Activated CD4-positive, alpha-beta T cell treated with anti-CD3 and anti-CD28 coated beads, Interleukin-2, Interleukin-4, amounts not matched to agents 100 ng/mL and 50 ng/mL, durations not matched to agents 16 hours and 8 hours (primary cell): ENCODE measurements around the gene RHOB.

ENCODE experiments used
- DNase-seq: peaks from one replicate; pipeline ENCODE4 v3.0.0-alpha.2; 2020; ENCODE audit warnings: low spot score

The RHOB gene

DNA sequence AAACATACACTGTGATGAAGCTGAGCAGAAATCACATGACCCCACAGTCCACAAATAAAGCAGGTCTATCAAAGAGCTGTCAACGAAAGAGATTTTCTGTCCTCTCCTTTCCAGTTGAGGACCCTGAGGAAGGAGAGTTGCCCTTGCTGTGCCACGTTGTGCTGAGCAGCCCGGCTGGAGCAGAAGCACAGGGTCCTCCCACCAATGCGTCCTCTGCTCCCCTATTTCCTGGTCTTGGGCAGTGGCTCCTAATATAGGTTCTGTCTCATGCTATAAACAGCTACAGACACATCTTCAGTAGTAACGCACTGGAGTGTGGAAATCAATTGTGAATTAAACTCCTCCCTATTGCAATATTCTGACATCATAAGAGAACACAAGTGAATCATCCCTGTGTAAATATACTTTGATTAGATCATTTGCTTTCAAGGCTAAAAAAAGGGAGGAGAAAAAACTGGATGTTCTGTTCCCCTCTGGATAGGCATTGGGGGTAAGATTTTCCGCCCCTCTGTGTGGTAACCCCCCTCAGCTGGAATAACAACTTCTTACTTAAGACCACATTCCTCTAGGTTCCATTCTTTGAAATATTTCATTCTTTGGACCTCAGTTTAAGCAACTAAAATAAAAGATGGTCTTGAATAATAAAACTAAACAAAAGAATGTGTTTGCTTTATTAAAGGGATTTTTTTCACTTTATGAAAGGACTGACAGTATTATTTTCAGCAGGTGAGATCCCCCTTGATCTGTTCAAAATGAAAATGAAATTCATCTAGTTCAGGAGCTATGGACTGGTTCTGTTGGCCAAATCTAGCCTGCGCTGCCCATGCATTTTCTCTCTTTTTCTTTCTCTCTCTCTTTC lies 8.3 kb upstream of the RHOB start:
- DNase-seq, result no peak

DNA sequence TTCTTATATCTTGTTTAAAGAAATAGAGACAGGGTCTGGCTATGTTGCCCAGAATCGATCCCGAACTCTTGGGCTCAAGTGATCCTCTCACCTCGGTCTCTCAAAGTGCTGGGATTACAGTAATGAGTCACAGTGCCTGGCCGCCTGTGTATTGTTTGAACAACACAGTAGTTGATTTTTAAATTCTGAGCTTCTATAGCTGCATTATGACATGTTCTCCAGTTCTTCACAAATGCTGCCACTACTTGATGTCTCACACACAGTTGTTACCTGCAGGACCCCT lies 7.7 kb upstream of the RHOB start:
- DNase-seq, result no peak

DNA sequence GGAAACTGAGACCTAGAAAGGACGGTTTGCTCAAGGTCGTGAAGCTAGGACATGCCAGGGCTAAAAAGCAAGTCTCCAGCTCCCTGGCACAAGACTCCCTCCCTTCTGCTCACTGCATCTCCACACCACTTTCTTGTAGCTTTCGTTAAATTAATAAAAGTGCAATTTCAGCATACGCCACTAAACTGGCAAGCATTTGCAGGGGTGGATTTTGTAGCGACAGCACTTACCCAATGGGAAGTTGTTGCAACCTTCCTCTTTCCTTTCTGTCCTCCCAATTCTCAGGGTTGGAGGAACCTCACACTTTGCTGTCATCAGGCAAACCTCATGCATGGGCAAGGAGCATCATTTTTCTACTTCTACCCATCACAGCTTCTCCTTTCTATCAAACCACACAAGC lies 7.4 kb upstream of the RHOB start:
- DNase-seq, result no peak

DNA sequence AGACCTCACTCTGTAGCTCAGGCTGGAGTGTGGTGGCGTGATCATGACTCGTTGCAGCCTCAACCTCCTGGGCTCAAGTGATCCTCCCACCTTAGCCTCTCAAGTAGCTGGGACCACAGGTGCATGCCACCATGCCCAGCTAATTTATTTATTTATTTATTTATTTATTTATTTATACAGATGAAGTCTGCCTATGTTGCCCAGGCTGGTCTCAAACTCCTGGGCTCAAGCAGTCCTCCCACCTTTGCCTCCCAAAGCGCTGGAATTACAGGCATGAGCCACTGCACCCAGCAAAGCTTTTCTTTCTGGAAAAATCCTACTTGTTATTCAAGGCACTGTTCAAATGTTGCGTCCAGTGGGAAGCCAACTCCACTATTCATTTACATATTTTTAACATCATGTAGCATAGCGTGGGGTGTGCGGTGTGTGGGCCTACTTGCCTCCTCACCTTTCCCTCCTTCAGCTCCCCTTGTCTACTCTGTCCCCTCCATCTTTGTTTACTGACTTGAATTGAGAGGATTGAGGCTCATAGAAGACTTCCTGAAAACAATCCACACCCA lies 6.8 kb upstream of the RHOB start:
- DNase-seq, result no peak

DNA sequence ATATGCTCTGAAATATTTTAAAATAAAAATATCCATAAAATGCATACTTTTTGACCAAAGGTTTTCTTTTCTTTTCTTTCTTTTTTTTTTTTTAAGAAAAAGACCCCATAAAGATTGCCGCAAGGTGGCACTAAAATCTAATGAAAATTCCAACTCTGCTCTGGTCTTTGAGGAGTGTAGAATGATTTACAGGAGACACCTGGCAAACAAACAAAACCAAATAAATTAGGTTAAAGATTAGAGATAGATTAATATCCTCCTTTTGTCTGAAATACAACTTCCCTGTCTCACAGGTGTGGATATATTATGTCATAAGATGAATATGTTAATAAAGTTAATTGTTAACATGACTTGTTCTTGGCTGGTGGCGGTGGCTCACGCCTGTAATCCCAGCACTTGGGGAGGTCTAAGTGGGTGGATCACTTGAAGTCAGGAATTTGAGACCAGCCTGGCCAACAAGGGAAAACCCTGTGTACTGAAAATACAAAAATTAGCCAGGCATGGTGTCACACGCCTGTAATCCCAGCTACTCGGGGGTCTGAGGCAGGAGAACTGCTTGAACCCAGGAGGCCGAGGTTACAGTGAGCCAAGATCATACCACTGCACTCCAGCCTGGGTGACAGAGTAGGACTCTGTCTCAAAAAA lies 3.5 kb upstream of the RHOB start:
- peak; percentile 28 for DNase-seq

DNA sequence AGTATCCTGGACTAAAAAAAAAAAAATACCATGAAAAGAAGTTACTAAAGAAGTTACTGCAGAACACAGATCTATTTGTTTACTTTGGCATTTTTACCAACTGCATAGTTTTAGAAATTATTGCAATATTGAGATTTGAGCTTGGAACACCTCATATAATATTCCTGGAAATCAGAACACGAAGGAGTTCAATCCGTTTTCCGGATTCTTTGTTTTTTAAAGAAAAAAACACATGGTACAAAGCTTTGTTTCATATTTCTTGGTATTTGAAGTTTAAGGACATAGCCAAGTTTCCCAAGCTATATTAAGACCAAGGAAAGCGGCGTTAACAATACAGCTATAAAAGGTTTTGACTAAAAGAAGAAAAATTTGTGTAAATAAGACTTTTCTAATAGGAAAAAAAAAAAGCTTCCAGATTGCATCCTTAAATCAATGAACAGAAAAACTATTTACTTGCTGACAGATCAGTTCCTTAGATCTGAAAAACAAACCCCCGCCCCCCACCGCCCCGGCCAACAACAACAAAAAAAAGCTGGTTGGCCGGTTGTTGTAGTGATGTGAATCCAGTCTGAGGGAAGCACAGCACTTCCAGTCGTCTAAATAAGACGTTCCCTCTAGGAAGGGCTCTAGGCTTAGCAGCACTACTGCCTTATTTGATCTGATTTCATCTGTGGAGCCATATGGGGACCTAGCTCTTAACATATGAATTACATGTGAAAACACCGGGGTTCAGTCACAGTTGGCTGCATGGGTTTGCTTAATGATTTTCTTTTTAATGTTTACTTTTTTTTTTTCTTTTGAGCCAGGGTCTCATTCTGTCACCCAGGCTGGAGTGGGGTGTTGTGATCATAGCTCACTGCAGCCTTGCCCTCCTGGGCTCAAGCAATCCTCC lies 2.5 kb upstream of the RHOB start:
- DNase-seq, result no peak

DNA sequence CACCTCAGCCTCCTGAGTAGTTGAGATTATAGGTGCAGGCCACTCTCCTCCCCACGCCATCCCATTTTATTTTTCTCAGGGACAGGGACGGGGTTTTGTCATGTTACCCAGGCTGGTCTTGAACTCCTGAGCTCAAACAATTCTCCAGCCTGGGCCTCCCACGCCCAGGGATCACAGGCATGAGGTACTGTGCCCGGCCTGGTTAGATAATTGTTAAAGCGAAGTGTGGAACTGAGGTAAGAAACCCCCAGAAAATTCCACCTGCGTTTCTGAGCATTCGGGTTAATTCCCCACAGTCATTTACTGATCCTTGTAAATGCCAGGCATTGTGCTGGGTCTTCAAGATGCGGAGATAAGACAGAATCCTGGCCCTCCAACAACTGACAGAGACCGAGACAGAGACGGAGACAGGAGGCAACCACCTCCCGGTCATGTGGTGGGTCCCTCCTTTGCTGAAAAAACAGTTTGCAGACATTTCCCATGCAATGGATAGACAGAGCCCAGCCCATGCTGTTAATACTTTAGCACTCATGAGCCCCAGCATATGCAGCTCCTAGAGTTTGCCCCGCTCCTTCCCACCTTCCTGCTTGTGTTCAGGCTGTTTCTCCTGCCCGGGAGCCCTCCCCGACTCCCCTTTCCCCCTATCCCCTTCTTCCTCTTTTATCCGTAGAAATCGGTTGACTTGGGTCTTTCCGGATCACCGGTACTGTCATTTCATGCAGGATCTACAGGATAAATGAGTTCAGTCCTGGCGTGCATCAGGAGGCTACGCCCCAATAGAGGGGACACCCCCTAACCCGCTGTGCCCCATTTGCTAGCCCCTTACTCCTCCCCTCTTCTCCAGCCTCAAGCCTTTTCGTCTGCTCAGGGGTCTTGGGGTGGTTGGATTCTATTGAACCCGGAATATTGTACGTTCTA lies 1.6 kb upstream of the RHOB start:
- no peak for DNase-seq

DNA sequence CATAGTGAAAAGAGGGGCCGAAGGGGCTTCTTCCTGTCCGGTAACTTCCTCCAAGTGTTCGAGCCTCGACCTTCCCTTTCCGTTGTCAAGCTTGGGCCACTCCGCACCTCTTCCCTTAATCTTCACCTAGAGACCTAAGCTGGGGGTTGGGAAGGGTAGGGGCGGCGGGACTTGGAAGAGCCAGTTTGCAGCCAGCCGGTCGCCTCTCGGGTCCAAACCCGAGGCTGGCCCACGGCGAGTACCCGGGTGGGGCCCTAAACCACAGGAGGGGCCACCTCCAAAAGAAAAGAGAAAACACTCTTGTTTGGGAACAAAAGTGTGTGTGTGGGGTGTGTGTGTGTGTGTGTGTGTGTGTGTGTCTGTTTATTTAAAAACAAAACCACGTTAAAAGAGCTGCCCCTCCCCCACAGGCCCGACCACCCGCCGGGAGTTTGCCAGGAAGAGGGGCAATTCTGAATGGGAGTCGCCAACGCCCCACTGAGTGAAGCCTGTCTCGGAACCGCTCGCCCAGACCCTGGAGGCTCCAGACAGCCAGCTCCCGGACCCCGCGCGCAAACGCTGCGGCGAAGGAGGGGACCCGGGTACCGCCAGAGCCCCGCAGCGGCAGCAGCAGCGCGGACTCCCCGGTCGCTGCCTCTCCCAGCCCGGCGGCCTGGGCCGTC lies 488 bp upstream of the RHOB start:
- DNase-seq, result no peak

DNA sequence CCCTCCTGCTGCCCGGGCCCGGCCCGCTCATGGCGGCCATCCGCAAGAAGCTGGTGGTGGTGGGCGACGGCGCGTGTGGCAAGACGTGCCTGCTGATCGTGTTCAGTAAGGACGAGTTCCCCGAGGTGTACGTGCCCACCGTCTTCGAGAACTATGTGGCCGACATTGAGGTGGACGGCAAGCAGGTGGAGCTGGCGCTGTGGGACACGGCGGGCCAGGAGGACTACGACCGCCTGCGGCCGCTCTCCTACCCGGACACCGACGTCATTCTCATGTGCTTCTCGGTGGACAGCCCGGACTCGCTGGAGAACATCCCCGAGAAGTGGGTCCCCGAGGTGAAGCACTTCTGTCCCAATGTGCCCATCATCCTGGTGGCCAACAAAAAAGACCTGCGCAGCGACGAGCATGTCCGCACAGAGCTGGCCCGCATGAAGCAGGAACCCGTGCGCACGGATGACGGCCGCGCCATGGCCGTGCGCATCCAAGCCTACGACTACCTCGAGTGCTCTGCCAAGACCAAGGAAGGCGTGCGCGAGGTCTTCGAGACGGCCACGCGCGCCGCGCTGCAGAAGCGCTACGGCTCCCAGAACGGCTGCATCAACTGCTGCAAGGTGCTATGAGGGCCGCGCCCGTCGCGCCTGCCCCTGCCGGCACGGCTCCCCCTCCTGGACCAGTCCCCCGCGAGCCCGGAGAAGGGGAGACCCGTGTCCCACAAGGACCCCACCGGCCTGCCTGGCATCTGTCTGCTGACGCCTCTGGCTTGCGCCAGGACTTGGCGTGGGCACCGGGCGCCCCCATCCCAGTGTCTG lies 767 bp downstream of the RHOB start:
- no peak for DNase-seq

DNA sequence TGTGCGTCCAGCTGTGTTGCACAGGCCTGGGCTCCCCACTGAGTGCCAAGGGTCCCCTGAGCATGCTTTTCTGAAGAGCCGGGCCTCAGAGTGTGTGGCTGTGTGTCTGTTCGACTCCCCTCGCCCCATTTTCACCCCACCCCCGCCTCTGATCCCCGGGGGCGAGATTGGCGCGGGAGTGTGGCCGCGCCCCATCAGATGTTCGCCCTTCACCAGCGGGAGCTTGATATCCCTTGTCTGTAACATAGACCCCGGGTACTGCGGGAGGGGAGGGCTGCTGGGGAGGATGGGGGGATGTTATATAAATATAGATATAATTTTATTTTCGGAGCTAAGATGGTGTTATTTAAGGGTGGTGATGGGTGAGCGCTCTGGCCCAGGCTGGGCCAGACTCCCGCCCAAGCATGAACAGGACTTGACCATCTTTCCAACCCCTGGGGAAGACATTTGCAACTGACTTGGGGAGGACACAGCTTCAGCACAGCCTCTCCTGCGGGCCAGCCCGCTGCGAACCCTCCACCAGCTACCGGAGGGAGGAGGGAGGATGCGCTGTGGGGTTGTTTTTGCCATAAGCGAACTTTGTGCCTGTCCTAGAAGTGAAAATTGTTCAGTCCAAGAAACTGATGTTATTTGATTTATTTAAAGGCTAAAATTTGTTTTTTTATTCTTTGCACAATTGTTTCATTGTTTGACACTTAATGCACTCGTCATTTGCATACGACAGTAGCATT lies 1.5 kb downstream of the RHOB start:
- no peak for DNase-seq

DNA sequence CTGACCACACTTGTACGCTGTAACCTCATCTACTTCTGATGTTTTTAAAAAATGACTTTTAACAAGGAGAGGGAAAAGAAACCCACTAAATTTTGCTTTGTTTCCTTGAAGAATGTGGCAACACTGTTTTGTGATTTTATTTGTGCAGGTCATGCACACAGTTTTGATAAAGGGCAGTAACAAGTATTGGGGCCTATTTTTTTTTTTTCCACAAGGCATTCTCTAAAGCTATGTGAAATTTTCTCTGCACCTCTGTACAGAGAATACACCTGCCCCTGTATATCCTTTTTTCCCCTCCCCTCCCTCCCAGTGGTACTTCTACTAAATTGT lies 2.1 kb downstream of the RHOB start:
- DNase-seq, result no peak

DNA sequence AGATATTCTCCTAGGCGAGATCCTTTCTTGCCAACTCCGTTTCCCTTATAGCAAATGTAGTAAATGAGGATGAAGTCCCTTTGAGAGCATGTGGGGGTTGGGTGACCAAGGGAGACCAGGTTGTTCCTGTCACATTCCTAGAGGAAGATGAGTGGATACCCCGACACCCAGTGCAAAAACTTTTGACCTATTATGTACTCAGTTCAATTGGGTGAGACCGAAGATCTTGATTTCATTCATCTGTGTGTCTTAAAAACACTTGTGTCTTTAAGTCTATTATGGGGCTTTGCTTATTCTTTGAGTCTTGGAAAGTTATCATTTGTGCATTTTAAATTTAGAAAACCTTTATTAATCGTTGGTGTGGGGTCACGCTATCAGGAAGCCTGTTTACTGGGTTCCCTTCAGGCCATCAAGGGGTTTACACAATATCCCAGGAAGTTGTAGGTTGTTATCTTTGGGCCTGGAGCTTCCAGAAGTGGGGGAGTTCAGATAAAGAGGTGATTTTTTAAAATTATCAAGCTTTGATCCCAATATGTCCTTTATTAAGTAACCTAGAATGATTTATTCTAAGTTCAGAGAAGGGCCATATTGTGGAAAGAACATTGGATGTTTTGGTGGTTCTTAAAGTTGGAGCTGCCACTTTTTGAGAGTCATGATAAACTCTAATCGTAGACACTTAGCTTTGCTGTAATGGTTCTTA lies 2.8 kb downstream of the RHOB start:
- DNase-seq, result no peak

DNA sequence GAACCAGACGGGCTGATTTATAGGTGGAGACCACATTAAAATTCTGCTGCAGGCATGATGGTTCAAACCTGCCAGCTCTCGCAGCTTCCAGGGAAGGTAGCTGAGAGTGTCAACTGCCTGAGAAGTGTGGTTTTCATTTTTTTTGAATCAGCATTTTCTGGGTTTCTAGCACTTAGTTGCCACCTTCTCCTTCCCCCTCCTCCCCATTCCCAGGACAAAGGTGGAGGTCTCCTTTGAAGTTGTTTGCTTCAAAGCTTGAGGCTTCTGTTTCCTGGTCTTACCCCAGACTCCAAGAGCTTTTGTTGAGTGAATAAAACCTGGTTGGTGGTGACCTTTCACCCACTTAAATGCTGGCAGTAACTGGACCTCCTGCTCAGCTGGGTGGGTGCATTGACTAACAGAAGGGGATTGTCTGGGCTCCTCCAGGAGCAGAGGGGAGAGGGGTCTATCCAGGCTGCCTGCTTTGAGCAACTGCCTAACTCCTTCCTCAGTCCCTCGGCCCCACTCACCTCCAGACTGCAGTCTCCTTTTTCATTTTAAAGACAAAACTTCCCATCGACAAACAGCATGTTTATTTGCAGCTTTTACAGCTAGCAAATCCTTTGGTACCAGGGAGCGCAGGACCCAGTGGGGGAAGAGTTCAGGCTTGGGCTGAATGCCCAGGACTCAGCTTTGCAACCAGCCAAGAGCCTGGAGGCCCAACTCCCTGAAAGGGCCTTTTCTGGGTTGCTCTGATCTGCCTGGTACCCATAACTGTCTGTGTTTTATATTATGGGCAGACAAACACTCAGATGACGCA lies 3.5 kb downstream of the RHOB start:
- no peak for DNase-seq

DNA sequence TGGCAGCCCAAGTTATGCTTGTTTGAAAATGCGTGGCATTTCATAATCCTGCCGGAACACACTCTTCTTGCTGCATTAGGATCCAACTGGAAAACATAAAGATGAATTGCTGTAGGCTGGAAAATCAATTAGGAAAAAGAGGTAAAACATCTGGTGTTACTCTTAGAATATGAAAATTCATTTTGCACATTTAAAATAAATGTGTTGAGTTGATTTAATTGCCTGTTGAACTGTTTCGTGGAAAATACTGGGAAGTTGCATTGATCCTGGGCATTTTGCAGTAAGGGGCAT lies 4.1 kb downstream of the RHOB start:
- no peak for DNase-seq

DNA sequence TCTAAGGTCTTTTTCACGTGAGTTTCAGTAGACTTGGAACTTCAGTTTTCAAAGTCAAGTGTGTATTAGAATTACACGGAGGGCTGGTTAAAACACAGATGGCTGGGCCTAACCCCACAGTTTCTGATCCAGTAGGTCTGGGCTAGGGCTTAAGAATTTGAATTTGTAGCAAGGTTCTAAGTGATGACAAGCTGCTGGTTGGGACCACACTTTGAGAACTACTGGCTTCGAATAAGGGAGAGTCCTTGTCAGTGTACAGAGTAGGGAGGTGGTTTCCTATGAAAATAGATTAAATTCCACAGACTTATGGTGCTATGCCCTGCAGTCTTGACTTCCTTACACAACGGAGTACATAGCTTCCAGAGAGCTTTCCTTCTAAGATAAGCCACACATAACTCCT lies 4.5 kb downstream of the RHOB start:
- DNase-seq, result no peak

DNA sequence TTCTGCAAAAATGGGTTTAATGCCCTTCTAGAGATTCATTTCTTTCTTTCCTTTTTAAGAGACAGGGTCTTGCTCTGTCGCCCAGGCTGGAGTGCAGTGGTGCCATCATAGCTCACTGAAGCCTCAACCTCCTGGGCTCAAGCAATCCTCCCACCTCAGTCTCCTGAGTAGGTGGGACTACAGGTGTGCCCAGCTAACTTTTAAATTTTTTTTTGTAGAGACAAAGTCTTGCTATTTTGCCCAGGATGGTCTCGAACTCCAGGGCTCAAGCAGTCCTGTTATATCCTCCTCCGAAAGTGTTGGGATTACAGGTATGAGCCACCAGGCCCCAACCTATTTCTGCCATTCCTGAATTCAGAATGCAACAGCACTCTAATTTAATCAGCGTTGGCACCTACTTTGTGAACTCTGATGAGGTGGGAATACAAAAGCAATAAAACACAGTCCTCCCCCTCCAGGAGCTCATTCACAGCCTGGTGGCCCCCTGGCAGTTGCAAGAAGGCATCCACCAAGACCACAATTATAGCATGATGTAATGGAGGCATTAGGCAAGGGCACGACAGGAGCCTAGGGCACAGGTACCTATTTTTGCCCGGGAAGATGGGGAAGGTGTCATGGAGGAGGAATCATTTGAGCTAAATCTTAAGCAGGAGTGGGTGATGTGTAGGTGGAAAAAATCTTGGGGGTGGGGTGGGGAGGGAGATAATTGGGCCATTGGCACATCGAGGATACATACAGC lies 5.1 kb downstream of the RHOB start:
- no peak for DNase-seq

DNA sequence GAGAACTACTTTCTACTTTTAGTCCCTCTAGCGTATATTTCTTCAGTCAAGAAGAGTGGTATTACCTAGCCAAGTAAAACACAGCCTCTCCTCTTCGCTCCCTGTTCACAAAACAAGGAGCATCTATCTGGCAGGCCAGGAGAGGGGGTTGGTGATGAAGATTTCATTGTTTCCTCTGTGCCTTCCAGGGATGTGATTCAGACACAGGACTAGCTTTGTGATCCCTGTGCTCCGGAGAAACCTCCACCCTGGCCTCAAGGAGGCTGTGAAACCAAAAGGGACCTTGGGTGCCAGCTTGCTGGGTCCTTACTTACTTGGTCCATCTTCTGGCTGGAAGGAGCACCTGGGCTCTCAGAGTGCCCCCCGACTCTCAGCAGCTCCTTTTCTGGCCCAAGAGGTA lies 5.7 kb downstream of the RHOB start:
- DNase-seq, result no peak

DNA sequence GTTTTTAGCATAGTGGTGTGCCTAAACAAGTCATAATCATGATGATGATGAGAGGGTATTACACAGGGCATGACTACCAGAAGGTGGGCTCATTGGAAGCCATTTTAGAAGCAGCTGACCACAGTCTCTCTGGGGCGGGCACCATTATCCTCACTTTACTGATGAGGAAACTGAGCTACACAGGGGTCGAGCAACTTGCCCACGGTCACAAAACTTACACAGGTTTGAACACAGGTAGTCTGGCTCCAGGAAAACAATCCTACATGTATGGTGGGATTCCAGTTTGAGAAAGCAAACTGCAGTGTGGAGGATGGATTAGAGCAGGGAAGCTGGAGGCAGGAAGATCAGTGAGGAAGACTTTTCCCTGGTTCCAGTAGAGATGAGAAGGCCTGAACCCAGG lies 6.2 kb downstream of the RHOB start:
- no peak for DNase-seq
